Mesothelial cell of epicardium (in vitro differentiated cells): ENCODE results near the gene FCRL6. TPM values are rescaled to one million over a fixed set of nuclear protein-coding genes. Genes with fewer than 3 reads are reported as not detected.

Source experiments
- DNase-seq, 2 experiments: peaks; one replicate each; pipeline ENCODE4 v3.0.0; 2021; ENCODE audit warnings: low spot score in 2 of 2; ENCODE audit not compliant: unreplicated experiment in 2 of 2
- H3K27ac Mint-ChIP-seq: 2 replicates; pipeline ENCODE4 v1.8.0; 2021; ENCODE audit warnings: mixed read lengths
- H3K27me3 Mint-ChIP-seq: 2 replicates; pipeline ENCODE4 v1.8.0; 2021; ENCODE audit warnings: low read depth, mixed read lengths
- H3K36me3 Mint-ChIP-seq: 2 replicates; pipeline ENCODE4 v1.8.0; 2021; ENCODE audit warnings: mixed read lengths
- H3K4me1 Mint-ChIP-seq: 2 replicates; pipeline ENCODE4 v1.8.0; 2021; ENCODE audit warnings: mixed read lengths
- H3K4me3 Mint-ChIP-seq: 2 replicates; pipeline ENCODE4 v1.8.0; 2021; ENCODE audit warnings: mild to moderate bottlenecking, moderate library complexity, mixed read lengths
- H3K9me3 Mint-ChIP-seq: 2 replicates; pipeline ENCODE4 v1.8.0; 2021; ENCODE audit warnings: mixed read lengths
- total RNA-seq: library from RNA; stranded (reverse); gene quantifications from 3 replicates; pipeline ENCODE4 v1.2.1, GENCODE V29; 2021
- TF ChIP-seq, protein P1 (sequence below): fragments of 200-600 bp; sonication (generic); IDR thresholded peaks from one replicate; pipeline ENCODE4 v1.5.0; 2021; ENCODE audit warnings: antibody characterized with exemption; ENCODE audit not compliant: unreplicated experiment

The FCRL6 gene
- total RNA-seq, 1 donor from 2014 or later, result 0.60 TPM

DNA sequence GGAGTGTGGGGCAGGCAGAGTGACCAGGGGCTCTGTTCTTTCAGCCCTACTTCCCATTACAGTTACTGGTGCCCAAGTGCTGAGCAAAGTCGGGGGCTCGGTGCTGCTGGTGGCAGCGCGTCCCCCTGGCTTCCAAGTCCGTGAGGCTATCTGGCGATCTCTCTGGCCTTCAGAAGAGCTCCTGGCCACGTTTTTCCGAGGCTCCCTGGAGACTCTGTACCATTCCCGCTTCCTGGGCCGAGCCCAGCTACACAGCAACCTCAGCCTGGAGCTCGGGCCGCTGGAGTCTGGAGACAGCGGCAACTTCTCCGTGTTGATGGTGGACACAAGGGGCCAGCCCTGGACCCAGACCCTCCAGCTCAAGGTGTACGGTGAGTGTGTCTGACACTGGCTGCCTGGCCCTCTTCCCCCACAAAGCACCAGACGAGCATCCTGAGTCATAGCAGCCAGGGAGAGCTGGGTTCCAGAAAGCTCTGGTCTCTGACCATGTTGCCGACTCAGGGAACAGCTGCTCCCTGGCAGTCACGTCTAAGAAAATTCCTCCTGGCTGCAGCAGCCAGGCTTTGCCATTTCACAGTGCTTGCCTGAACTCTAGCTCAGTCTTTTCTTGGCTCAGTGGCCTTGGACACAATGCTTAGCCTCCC is 27.8 kb downstream of the FCRL6 start:
- Mint-ChIP-seq H3K4me3 (no peak overlapping the region), H3K9me3 (no peaks in the 10 kb centered on the region), H3K27ac (no peak overlapping the region), H3K36me3 (no peaks in the 10 kb centered on the region), H3K27me3 (peaks cover 3% of the 10 kb centered on the region), H3K4me1 (peaks cover 30% of the 10 kb centered on the region)
- TF ChIP-seq, protein P1, sequence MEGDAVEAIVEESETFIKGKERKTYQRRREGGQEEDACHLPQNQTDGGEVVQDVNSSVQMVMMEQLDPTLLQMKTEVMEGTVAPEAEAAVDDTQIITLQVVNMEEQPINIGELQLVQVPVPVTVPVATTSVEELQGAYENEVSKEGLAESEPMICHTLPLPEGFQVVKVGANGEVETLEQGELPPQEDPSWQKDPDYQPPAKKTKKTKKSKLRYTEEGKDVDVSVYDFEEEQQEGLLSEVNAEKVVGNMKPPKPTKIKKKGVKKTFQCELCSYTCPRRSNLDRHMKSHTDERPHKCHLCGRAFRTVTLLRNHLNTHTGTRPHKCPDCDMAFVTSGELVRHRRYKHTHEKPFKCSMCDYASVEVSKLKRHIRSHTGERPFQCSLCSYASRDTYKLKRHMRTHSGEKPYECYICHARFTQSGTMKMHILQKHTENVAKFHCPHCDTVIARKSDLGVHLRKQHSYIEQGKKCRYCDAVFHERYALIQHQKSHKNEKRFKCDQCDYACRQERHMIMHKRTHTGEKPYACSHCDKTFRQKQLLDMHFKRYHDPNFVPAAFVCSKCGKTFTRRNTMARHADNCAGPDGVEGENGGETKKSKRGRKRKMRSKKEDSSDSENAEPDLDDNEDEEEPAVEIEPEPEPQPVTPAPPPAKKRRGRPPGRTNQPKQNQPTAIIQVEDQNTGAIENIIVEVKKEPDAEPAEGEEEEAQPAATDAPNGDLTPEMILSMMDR, result no peak
- no peak for DNase-seq

DNA sequence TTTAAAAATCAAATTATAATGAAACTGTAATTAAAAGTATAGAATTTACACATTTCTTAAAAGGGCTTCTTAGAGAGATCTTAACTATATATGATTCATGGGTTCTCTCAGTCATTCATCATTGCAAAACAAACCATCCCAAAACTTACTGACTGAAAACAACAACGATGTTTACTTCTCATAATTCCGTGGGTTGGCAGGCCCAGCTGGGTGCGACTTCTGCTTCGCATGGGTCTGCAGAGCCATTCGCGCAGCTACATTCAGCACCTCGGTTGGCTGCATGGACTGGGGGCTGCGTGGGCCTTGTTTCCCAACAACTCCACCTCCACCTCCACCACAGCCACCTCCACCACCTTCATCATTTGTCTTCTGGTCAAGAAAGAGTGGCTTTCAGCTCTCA is 28.6 kb downstream of the FCRL6 start:
- Mint-ChIP-seq H3K4me1 (peaks cover 22% of the 10 kb centered on the region), H3K27ac (no peak overlapping the region), H3K36me3 (no peaks in the 10 kb centered on the region), H3K4me3 (no peak overlapping the region), H3K27me3 (peaks cover 1% of the 10 kb centered on the region), H3K9me3 (no peaks in the 10 kb centered on the region)
- DNase-seq, result no peak
- TF ChIP-seq, protein P1, result no peak

DNA sequence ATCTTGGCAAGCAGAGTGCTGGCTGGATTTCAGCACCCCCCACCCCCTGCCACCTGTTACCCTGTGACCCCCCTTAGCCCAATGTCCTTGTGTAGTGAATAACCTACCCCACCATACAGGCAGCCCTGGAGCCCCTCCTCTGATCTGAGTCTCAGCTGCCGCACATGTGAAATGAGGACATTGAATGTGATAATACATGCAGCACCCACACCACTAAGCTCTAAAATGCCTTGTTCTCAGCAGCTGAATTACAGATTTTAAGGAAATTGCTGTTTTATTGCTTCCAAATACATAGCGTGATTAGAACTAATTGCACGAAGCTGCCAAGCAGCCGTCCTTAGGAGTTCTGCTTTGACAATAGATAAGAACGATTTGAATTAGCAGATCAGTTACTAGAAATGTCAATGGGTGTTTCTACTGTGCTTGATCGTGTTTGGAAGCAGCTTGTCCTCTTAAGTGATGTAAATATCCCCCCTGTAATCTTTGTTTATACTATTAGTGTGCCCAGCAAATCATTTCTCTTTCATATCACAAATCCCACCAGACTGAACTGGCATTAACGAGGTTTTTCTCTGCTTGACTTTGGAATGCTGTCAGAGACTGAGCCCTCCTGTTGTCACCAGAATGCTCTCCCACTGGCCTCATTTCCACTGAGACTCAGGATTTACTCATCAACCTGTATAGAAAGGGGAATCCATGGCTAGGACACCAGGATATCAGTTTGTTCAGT is 29.4 kb downstream of the FCRL6 start:
- Mint-ChIP-seq H3K9me3 (no peaks in the 10 kb centered on the region), H3K36me3 (peaks cover 2% of the 10 kb centered on the region), H3K27ac (no peak overlapping the region), H3K4me1 (peaks cover 16% of the 10 kb centered on the region), H3K4me3 (no peak overlapping the region), H3K27me3 (peaks cover 1% of the 10 kb centered on the region)
- DNase-seq, result no peak
- TF ChIP-seq, protein P1, result no peak

DNA sequence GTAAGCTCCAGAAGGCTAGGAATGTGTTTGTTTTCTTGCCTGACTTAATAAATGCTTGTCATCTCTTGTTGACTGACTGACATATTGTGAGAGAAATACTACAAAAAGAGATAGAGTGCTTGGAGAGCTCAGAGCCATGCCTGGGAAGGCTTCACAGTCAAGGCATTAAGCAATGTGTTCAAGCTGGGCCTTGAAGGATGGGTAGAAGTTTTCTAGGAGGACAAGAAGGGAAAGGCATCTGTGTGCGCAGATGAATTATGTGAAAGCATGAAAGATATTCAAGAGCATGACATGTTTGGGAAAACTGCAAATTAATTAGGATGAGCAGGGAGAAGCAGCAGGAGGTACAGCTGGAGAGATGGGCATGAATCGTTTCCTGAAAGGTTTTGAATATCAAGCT is 30.1 kb downstream of the FCRL6 start:
- Mint-ChIP-seq H3K27ac (no peak overlapping the region), H3K4me3 (no peak overlapping the region), H3K4me1 (peaks cover 13% of the 10 kb centered on the region), H3K9me3 (no peaks in the 10 kb centered on the region), H3K27me3 (peaks cover 1% of the 10 kb centered on the region), H3K36me3 (peaks cover 2% of the 10 kb centered on the region)
- DNase-seq, result no peak
- TF ChIP-seq, protein P1, result no peak

DNA sequence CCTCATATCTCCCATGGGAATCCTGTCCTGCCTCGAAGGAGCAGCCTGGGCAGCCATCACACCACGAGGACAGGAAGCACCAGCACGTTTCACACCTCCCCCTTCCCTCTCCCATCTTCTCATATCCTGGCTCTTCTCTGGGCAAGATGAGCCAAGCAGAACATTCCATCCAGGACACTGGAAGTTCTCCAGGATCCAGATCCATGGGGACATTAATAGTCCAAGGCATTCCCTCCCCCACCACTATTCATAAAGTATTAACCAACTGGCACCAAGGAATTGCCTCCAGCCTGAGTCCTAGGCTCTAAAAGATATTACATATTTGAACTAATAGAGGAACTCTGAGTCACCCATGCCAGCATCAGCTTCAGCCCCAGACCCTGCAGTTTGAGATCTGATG is 33.2 kb downstream of the FCRL6 start:
- peaks cover 2% of the 10 kb centered on the region for H3K36me3 Mint-ChIP-seq
- no peak overlapping the region for H3K4me3 Mint-ChIP-seq
- TF ChIP-seq, protein P1, result no peak
- no peak overlapping the region for H3K27ac Mint-ChIP-seq
- H3K4me1 Mint-ChIP-seq, result peaks cover 3% of the 10 kb centered on the region
- DNase-seq, result no peak
- peaks cover 1% of the 10 kb centered on the region for H3K27me3 Mint-ChIP-seq
- H3K9me3 Mint-ChIP-seq, result no peaks in the 10 kb centered on the region
